Fibroblast of lung (primary cell): ENCODE measurements around the gene TBX6. TPM values are rescaled to one million over a fixed set of nuclear protein-coding genes. Genes with fewer than 3 reads are reported as not detected.

Source experiments
- DNase-seq, 2 donors: peaks; one replicate each; pipeline versions ENCODE4 v3.0.0 to v3.0.0-alpha.2; 2010; ENCODE audit warnings: low read depth in 2 of 2
- H2AFZ ChIP-seq: 2 replicates; pipeline ENCODE4 v1.5.1; 2012; ENCODE audit warnings: low read length, control low read depth, inconsistent platforms
- H3K27ac ChIP-seq: 2 replicates; pipeline ENCODE4 v1.5.1; 2011; ENCODE audit warnings: low read length, control low read depth; ENCODE audit not compliant: insufficient read depth
- H3K27me3 ChIP-seq: 2 replicates; pipeline ENCODE4 v1.5.1; 2011; ENCODE audit warnings: mild to moderate bottlenecking, low read length; ENCODE audit not compliant: control insufficient read depth, insufficient read depth
- H3K36me3 ChIP-seq: 2 replicates; pipeline ENCODE4 v1.5.1; 2011; ENCODE audit warnings: low read length; ENCODE audit not compliant: control insufficient read depth, insufficient read depth
- H3K4me1 ChIP-seq: 2 replicates; pipeline ENCODE4 v1.5.1; 2011; ENCODE audit warnings: low read length; ENCODE audit not compliant: control insufficient read depth, insufficient read depth; ENCODE audit errors: extremely low read depth
- H3K4me2 ChIP-seq: 2 replicates; pipeline ENCODE4 v1.5.1; 2011; ENCODE audit warnings: low read length, control low read depth; ENCODE audit not compliant: insufficient read depth; ENCODE audit errors: extremely low read depth
- H3K4me3 ChIP-seq, 4 experiments: fragments of 200-600 bp in 1 of 4; sonication (generic) in 1 of 4; replicated peaks in 1 of 4; 2 replicates each; pipeline ENCODE4 v1.5.1; 2011 to 2016; ENCODE audit warnings: low read length in 4 of 4, low read depth in 3 of 4, mild to moderate bottlenecking in 3 of 4, control low read depth in 2 of 4, inconsistent platforms in 1 of 4, mixed read lengths in 1 of 4; ENCODE audit not compliant: insufficient read depth in 1 of 4; ENCODE audit errors: control extremely low read depth in 1 of 4
- H3K79me2 ChIP-seq: 2 replicates; pipeline ENCODE4 v1.5.1; 2012; ENCODE audit warnings: mild to moderate bottlenecking, low read length, inconsistent platforms; ENCODE audit not compliant: control insufficient read depth, insufficient read depth
- H3K9ac ChIP-seq: 2 replicates; pipeline ENCODE4 v1.5.1; 2011; ENCODE audit warnings: mild to moderate bottlenecking, low read length, control low read depth; ENCODE audit not compliant: insufficient read depth
- H3K9me3 ChIP-seq: 2 replicates; pipeline ENCODE4 v1.5.1; 2012; ENCODE audit warnings: low read depth, low read length; ENCODE audit not compliant: control insufficient read depth, insufficient read depth
- H4K20me1 ChIP-seq: 2 replicates; pipeline ENCODE4 v1.5.1; 2011; ENCODE audit warnings: low read length; ENCODE audit not compliant: control insufficient read depth, insufficient read depth; ENCODE audit errors: extremely low read depth
- CTCF ChIP-seq, 2 donors: IDR thresholded peaks in 1 of 2; conservative IDR thresholded peaks in 1 of 2; 1 replicate in 1 of 2; 2 replicates in 1 of 2; pipeline ENCODE4 v1.5.1; 2011 to 2012; ENCODE audit warnings: low read length in 2 of 2, control low read depth in 1 of 2, inconsistent platforms in 1 of 2, low read depth in 1 of 2, mild to moderate bottlenecking in 1 of 2
- EZH2 ChIP-seq: IDR thresholded peaks from 2 replicates; pipeline ENCODE4 v1.5.1; 2012; ENCODE audit warnings: low read length, control low read depth, mild to moderate bottlenecking; ENCODE audit errors: missing control alignments
- polyA plus RNA-seq, 2 donors: library from polyadenylated mRNA; depleted of rRNA in 1 of 2; stranded (reverse) in 1 of 2; unstranded in 1 of 2; fragments of >200 nt; gene quantifications; 2 replicates each; pipeline ENCODE4 v1.2.1, GENCODE V29; 2011 to 2012; ENCODE audit warnings: missing spikeins in 1 of 2
- total RNA-seq: library from RNA; depleted of rRNA; stranded (reverse); fragments of >200 nt; gene quantifications from 2 replicates; pipeline ENCODE4 v1.2.1, GENCODE V29; 2014

Gene TBX6
- total and polyA plus RNA-seq, 2 donors (not counting 1 experiment from before 2014, with no cell fraction given), result 0.33 TPM; not detected in 1

- no peak overlapping the region for H3K27ac ChIP-seq
- H2AFZ ChIP-seq, result no peak overlapping the region
- no peak overlapping the region for H3K4me2 ChIP-seq
- no peak for TF ChIP-seq CTCF (conservative IDR thresholded peaks at IDR 0.05 in 1 of 2, IDR thresholded peaks at IDR 0.05 in 1 of 2; ENCODE audit: low read depth in 1 of 2, low read length in 2 of 2)
- H3K27me3 ChIP-seq, result no peaks in the 10 kb centered on the region
- no peak overlapping the region for H3K9ac ChIP-seq
- H3K9me3 ChIP-seq, result no peaks in the 10 kb centered on the region
- H3K4me3 ChIP-seq, result no peak overlapping the region
- no peaks in the 10 kb centered on the region for H4K20me1 ChIP-seq
- H3K36me3 ChIP-seq, result no peaks in the 10 kb centered on the region
- H3K79me2 ChIP-seq, result peaks cover 3% of the 10 kb centered on the region
- DNase-seq, result no peak
- peaks cover 5% of the 10 kb centered on the region for H3K4me1 ChIP-seq
Measured at GRCh38 chr16:30049871-30050270, 41.9 kb downstream of the TBX6 start.

GRCh38 chr16:30046588-30046987 is 45.1 kb downstream of the TBX6 start:
- Histone ChIP-seq H3K27ac (no peak overlapping the region), H3K4me1 (no peaks in the 10 kb centered on the region), H3K27me3 (no peaks in the 10 kb centered on the region), H2AFZ (no peak overlapping the region), H3K9ac (no peak overlapping the region), H4K20me1 (no peaks in the 10 kb centered on the region), H3K36me3 (no peaks in the 10 kb centered on the region), H3K79me2 (no peaks in the 10 kb centered on the region), H3K4me3 (no peak overlapping the region), H3K4me2 (no peak overlapping the region), H3K9me3 (no peaks in the 10 kb centered on the region)
- TF ChIP-seq EZH2, result no peak
- no peak for TF ChIP-seq CTCF (conservative IDR thresholded peaks at IDR 0.05 in 1 of 2, IDR thresholded peaks at IDR 0.05 in 1 of 2; ENCODE audit: low read depth in 1 of 2, low read length in 2 of 2)
- DNase-seq, result no peak

- Histone ChIP-seq H2AFZ (no peak overlapping the region), H3K27ac (no peak overlapping the region), H3K36me3 (no peaks in the 10 kb centered on the region)
Measured at GRCh38 chr16:30046178-30046577, 45.5 kb downstream of the TBX6 start.

More at GRCh38 chr16:30046178-30046577, 45.5 kb downstream of the TBX6 start:
- H3K4me2 ChIP-seq, result no peak overlapping the region
- H3K27me3 ChIP-seq, result no peaks in the 10 kb centered on the region
- no peaks in the 10 kb centered on the region for H3K79me2 ChIP-seq
- no peaks in the 10 kb centered on the region for H4K20me1 ChIP-seq
- no peaks in the 10 kb centered on the region for H3K9me3 ChIP-seq
- no peak overlapping the region for H3K9ac ChIP-seq
- DNase-seq, result no peak
- no peak for TF ChIP-seq EZH2
- no peaks in the 10 kb centered on the region for H3K4me1 ChIP-seq
- H3K4me3 ChIP-seq, result no peak overlapping the region
